ENCODE measurements around the gene CTNNA3.

GRCh38 chr10:66257801-66258200 lies 1438.2 kb downstream of the CTNNA3 start:
- TF ChIP-seq CTCF (IDR thresholded peaks at IDR 0.05): no peak
- no peak for TF ChIP-seq POLR2A (IDR thresholded peaks at IDR 0.05)
